Activated CD4-positive, alpha-beta T cell treated with anti-CD3 and anti-CD28 coated beads, Interleukin-2, Interleukin-4, amounts not matched to agents 100 ng/mL and 50 ng/mL, durations not matched to agents 16 hours and 8 hours (primary cell): ENCODE results near the gene TRIM32.
A peak's percentile ranks its signal among the peaks of the same experiment; 100 is the strongest.

Source experiments
- DNase-seq: peaks from one replicate; pipeline ENCODE4 v3.0.0-alpha.2; 2020; ENCODE audit warnings: low spot score

Gene TRIM32, protein sequence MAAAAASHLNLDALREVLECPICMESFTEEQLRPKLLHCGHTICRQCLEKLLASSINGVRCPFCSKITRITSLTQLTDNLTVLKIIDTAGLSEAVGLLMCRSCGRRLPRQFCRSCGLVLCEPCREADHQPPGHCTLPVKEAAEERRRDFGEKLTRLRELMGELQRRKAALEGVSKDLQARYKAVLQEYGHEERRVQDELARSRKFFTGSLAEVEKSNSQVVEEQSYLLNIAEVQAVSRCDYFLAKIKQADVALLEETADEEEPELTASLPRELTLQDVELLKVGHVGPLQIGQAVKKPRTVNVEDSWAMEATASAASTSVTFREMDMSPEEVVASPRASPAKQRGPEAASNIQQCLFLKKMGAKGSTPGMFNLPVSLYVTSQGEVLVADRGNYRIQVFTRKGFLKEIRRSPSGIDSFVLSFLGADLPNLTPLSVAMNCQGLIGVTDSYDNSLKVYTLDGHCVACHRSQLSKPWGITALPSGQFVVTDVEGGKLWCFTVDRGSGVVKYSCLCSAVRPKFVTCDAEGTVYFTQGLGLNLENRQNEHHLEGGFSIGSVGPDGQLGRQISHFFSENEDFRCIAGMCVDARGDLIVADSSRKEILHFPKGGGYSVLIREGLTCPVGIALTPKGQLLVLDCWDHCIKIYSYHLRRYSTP

DNA sequence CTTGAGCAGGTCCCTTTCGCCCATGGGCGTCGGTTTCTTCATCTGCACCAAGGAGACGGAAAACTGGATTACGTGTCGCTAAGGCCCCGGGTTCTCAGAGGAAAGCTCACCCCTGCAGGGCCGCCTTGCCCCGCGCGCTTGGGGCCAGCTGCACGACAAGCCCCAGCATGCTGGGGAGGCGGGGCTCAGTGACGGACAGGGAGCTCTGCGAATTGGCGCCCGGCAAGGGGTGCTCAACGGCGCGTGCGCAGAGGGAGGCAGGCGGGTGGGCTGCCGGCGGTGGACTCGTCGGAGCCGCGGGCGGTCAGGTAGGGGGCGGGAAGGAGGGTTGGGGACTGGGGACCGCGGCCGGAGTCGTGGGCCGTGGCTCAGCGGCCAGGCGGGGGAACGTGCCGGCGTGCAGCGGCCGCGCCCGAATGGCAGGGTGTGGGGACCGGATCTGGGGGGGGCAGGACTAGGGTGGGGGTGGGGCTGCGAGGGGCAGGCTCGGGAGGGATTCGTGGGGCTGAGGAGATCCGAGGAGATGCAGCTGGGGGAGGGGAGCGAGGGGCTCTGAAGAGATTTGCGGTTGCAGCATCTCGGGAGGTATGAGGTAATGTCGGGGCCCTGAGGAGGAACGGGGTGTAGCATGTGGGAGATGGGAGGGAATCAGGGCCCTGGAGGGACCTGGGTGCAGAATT lies at the start of gene TRIM32:
TRIM32 (plus strand) TSS at position 232 of the 680 bp plus-strand sequence. CDS start 10,438 bp downstream, outside the sequence.
- DNase-seq: peak; percentile 93

GRCh38 chr9:116639251-116639741 lies 47.8 kb upstream of the TRIM32 start:
- no peak for DNase-seq

- no peak for DNase-seq
Observed at GRCh38 chr9:116641292-116642059, 45.6 kb upstream of the TRIM32 start.

- DNase-seq: no peak
Observed at GRCh38 chr9:116643691-116644090, 43.4 kb upstream of the TRIM32 start.

DNA sequence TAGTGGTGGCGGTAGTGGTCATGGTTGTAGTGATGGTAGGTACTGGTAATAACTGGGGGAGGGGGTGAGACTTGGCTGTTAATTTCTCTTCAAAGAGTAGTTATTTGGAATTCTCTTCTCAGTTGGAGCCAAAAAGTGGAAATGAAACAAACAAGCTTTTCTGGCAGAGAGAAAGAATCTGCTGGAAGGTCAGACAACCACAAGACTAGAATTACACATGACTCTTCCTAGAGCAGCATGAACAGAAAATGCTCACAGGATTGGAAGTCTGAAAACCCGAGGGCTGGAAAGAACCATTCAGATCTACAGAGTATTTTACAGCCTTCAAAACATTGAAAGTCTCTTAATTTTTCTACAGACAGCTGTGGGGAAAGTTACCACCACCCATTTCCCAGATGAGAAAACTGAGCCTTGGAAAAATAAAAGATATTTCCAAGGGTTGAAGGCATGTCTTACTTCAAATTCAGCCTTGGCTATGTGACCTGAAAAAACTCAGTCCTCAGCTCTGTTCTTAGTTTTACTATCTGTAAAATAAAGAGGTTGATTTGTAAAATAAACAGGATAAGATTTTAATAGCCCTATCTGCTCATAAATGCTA lies 42.9 kb upstream of the TRIM32 start:
- no peak for DNase-seq

DNA sequence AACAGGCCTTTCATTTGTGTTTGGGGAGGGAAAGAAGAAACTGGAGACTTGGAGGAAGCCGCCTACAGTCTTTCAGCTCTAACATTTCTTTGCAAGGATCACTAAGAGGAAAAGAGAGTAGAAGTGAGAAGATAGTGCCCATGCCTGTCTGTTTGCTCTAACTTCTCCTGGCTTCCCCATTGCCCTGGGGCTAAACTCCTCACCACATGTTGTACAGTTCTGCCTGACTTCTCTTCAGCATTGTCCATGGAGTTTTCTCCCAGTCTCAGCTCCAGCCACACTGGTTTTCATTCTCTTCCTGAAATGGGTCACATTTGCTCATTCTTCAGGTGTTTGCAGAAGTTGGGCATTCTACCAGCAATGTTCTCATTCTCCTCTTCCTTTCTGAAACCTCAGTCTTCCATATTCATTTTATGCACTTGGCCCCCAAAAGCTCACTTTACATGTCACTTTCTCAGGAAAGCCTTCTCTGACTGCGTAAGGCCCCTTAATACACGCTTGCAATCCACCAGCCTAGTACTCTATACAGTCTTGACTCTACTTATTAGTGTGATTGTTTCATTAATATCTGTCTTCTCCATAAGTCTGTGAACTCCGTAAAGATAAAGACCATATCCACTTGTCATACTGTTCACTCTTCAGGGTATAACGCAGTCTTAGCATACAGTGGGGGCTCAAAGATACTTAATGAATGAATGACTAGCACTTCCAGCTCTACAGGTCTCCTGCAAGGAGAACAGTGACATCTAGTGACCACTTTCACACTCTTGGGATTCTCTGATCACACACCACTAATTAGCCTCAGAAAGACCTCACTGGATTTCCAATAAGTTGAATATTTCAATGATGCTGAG lies 40.2 kb upstream of the TRIM32 start:
- peak; percentile 17 for DNase-seq

GRCh38 chr9:116647515-116647809 lies 39.6 kb upstream of the TRIM32 start:
- no peak for DNase-seq

DNA sequence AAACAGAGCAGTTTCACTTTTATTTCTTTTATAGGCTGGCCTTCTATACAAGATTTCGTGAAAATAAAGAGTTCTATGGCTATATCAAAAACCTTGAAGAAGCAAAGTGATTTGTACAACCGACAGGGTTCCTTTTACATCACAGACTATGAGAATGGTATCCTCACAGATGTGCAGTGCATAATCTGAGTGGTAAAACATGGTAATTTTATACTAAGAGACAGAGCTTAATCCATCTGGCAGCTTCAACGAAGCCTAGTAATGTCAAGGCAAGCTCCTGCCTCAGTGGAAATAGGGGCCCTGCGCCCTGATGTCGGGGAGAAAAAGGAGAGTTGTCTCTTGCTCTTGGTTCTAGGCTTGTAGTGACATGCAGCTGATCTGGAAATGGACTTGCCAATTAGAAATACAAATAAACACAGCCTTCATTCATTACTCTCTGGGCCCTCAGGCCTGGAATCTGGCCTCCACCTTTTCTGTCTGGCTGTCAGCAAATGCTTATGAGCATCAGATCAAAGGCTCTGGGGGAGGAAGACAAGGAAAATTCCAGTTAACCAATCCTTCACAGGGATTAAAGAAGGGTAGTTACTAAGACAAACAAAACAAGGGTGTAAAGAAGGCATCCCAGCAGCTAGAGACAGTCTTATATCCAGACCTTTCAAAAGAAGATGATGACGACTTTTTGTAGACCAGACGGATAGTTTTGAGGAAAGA lies 33.6 kb upstream of the TRIM32 start:
- DNase-seq: no peak

- DNase-seq: no peak
Observed at GRCh38 chr9:116654059-116654355, 33.1 kb upstream of the TRIM32 start.

DNA sequence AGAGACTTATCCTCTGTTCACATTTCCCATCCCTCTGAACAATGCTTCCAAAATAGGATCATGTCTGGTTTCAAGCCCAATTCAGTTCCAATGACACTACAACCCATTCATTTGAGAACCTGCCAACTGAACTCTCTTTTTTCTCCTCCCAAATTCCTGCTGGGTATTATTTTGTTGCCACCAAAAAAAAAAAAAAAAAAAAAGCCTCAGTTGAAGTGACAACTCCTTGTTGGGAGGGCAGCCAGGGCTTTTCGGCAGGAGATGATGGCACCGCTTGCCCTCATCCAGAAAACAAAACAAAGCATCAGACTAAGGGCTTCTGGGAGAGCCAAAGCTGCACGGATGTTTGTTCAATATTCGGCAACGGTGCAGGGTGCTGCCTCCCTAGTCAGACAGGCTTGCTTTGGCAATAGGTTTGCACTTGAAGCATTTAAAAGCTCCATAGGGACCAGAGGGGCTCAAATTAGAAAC lies 30.6 kb upstream of the TRIM32 start:
- no peak for DNase-seq

DNA sequence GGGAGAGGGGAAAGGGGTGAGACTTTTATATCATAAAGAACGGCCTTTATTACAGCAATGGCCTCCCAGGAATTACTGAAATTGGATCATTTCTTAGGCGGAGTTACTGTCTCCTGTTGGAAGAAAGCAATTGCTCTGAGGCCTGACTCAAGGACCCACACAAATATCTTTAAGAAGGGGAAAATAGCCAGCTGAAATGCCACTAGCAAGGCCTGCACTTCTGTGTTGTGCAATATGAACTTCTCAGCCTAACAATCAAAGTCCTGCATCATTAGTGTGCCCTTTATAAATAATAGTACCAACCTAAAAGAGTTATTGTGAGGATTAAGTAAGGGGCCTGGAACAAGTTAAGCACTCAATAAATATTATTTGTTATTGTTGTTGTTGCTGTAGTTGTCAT lies 30.1 kb upstream of the TRIM32 start:
- DNase-seq: no peak

- no peak for DNase-seq
Observed at GRCh38 chr9:116658265-116658664, 28.8 kb upstream of the TRIM32 start.

DNA sequence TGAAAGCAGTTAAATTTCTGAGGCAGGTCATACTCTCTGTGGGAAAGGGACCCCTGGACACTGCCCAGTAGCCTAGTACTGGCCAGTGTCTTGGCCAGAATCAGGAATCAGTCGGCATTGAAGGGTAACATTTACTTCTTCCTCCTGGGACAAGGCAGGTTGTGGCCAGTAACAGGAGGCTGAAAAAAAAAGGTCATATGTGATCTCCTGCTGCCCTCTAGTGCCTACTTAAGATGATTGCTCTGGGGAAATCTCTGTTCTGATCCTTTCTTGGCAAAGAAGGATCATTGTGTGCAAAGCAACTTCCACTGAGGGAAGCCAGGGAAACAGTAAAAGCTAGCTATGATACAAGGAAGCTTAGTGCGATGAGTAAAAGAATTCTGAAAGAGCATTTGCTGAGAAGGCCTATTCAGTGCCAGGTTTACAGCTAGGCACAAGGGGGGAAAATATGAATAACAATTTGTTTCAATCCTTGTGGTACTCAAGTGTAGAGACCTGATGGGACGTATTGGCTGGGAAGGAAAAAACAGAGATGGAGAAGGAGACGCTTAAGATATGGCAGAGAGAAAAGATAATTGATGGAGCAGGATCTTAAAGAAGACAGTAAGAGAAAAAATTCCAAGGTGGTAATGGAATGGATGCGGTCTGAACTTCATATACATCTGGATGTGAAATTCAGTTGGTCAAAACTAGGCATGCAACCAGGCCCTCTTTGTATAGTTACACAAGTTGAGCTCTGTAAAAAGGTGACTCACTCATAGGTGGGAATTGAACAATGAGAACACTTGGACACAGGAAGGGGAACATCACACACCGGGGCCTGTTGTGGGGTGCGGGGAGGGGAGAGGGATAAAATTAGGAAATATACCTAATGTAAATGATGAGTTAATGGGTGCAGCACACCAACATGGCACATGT lies 25.8 kb upstream of the TRIM32 start:
- peak; percentile 34 for DNase-seq

GRCh38 chr9:116662646-116663310 lies 24.3 kb upstream of the TRIM32 start:
- DNase-seq: no peak

DNA sequence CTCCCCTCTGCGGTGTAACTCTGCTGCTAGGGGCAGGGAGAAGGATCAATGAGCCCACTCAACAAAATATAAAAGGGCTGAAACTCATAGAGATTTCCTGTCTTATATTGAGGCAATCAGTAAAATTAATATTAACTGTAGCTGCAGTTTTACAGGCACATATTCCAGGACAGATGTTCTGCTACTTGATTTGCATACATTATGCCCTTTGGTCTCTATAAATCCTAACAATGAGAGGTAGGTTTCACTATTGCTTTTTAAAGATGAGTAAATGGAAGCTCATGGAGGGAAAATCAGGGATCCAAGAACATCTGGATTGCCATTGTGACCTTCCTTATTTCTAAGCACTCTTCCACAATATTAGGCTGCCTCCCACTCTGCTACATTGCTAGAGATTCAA lies 23.5 kb upstream of the TRIM32 start:
- DNase-seq: no peak

DNA sequence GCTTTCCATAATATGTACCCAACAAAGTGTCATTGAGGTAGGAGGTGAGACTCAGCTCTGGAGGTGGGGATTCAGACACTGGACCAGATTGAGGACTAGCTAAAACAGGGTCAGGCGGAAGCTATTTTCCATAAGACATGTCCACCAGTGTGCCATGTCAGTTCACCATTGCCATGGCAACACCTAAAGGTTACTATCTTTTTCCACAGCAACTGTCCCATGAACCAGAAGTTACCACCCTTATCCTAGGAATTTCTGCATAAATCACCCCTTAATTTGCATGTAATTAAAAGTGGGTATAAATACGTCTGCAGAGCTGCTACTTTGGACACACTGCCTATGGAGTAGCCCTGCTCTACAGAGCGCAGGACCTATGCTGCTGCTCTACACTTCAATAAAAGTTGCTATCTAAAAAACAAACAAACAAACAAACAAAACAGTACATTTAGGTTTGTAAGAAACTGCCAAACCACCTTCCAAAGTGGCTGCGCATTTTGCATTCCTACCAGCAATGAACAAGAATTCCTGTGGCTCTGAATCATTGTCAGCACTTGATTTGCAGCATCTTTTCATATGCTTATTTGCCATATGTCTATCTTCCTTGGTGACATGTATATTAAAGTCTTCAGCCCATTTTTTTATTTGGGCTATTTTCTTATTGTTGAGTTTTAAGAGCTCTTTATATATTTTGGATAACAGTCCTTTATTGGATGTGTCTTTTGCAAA lies 18.0 kb upstream of the TRIM32 start:
- DNase-seq: no peak

- no peak for DNase-seq
Observed at GRCh38 chr9:116671605-116672004, 15.5 kb upstream of the TRIM32 start.

DNA sequence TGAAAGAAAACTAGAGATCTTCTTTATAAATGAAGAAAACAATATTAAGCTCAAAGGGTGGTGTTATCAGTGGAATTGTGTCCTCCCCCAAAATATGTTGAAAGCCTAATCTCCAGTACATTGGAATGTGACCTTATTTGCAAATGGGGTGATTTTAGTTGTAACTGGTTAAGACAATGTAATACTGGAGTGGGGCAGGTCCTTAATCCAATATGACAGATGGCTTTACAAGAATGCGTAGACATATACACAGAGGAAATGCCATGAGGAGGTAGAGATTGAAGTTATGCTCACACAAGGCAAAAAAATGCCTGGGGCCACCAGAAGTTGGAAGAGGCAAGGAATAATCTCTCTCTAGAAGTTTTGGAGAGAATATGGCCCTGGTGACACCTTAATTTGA lies 13.7 kb upstream of the TRIM32 start:
- DNase-seq: no peak
